Upper lobe of right lung (tissue), 1 donor: ENCODE results near the gene NNMT. TPM values are rescaled to one million over a fixed set of nuclear protein-coding genes. Genes with fewer than 3 reads are reported as not detected.
"Not testable (repeated sequence)": the region's sequence is repeated elsewhere in the genome, so short reads cannot be mapped to it uniquely, and the experiment has no call there.

ENCODE experiments used
- ATAC-seq: fragments of 200-7000 bp; cut with Tn5 transposase; one replicate; pipeline ENCODE4 v1.9.1; 2020; ENCODE audit warnings: mild to moderate bottlenecking, moderate library complexity
- DNase-seq: peaks from one replicate; pipeline ENCODE4 v3.0.0-alpha.2; 2020
- H3K27ac ChIP-seq: fragments of 200-600 bp; one replicate; pipeline ENCODE4 v1.8.0; 2022
- H3K27me3 ChIP-seq: fragments of 200-600 bp; one replicate; pipeline ENCODE4 v1.8.0; 2022; ENCODE audit warnings: mild to moderate bottlenecking
- H3K36me3 ChIP-seq: fragments of 200-600 bp; one replicate; pipeline ENCODE4 v1.8.0; 2022
- H3K4me1 ChIP-seq: fragments of 200-600 bp; one replicate; pipeline ENCODE4 v1.8.0; 2022
- H3K4me3 ChIP-seq: fragments of 200-600 bp; one replicate; pipeline ENCODE4 v1.8.0; 2022; ENCODE audit warnings: mild to moderate bottlenecking
- H3K9me3 ChIP-seq: fragments of 200-600 bp; one replicate; pipeline ENCODE4 v1.8.0; 2022
- CTCF ChIP-seq: fragments of 200-600 bp; IDR thresholded peaks from one replicate; pipeline ENCODE4 v1.8.0; 2022; ENCODE audit warnings: antibody characterized with exemption
- intact Hi-C: fragments of 100-400 bp; cut with DNase I; formaldehyde crosslinking; loops from one replicate; pipeline ENCODE4 v1.11.0; 2022
- total RNA-seq: library from RNA; stranded (reverse); fragmentation: NEBNext Ultra II Directional; extraction: Animal tissue kit (Norgen Biotek cat#: 25700); gene quantifications from one replicate; pipeline ENCODE4 v1.2.1, GENCODE V29; 2021
- donor health status: DM: no; HTN: yes; CAD: no; lungs with severe emphysema.

The NNMT gene
- total RNA-seq, 1 donor from 2014 or later = 349 TPM

DNA sequence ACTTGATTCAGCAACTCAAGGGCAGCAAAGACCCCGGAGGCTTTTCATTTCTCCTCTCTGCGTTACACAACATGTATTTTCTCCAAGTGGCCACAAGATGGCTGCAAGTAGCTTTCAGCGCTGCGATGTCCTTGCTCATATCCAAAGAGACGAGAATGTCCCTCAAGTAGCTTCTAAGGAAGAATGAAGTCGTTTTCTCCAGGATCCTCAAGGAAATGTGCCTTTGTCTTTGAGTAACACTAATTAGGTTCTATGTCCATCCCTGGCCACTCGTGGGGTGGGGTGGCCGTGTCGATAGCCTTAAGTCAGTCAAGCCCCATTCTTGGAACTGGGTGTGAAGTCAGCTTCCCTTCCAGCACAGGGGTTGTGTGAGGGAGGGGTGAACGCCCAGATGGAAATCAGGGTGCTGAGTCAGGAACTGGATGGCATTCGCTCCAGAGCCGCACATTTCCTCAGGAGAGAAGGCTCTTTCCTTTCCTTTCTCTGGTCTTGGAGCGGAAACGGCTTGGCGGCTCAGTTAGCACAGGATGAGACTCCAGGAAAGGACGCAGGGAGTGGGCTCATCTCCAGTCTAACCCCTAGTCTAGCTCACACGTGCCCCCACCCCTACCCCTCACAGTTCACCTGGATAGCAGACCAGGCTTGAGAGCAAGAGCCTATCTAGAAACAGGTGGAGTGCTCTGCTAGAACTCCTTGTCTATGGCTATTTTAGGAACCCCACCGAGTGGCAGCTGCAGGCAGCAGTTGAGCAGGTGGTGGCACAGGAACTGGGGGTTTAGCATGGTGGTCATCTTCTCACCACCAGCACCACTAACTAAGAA lies 44.3 kb downstream of the NNMT start:
- intact Hi-C loops = no loop called here
- Histone ChIP-seq H3K27me3 (no peaks in the 10 kb centered on the region), H3K36me3 (no peaks in the 10 kb centered on the region), H3K9me3 (no peaks in the 10 kb centered on the region), H3K4me3 (peak overlapping the region; percentile 28), H3K4me1 (peaks cover 7% of the 10 kb centered on the region), H3K27ac (peak overlapping the region; percentile 48)
- ATAC-seq = peak; percentile 90
- peak; percentile 63 for DNase-seq
- TF ChIP-seq CTCF = peak; percentile 81

DNA sequence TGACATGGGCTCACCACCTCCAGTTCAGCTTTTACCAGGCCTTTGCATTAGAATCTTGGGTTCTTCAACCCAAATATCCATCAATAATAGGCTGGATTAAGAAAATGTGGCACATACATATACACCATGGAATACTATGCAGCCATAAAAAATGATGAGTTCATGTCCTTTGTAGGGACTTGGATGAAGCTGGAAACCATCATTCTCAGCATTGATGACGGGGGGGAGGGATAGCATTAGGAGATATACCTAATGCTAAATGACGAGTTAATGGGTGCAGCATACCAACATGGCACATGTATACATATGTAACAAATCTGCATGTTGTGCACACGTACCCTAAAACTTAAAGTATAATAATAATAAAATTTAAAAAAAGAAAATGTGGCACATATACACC lies 45.5 kb downstream of the NNMT start:
- H3K4me3 ChIP-seq, H3K27ac ChIP-seq, H3K9me3 ChIP-seq, H3K36me3 ChIP-seq, ATAC-seq, H3K27me3 ChIP-seq, DNase-seq, intact Hi-C loops, H3K4me1 ChIP-seq: not testable (repeated sequence)

DNA sequence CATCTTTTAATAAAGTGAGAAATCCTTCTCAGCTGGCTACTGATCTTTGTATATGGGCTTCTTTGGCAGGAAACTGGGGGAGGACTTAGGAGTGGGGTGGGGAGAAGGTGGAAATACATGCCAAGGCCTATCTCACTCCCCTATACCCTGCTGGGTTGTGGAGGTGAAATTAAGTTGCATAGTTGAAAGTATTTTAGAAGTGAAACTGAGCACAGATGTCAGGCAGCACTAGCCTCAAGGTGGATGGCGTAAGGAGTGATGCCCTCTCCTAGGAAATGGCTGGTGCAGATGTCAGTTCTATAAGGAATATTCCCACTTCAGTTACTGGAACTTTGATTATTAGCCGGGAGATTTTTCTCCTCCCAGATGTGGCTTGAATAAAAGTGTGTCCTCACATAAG lies 46.3 kb downstream of the NNMT start:
- ATAC-seq (no peak), DNase-seq (no peak)
- H3K4me1 ChIP-seq = peaks cover 7% of the 10 kb centered on the region
- intact Hi-C loops = no loop called here
- no peaks in the 10 kb centered on the region for H3K9me3 ChIP-seq
- H3K36me3 ChIP-seq = no peaks in the 10 kb centered on the region
- H3K27me3 ChIP-seq = no peaks in the 10 kb centered on the region
- H3K27ac ChIP-seq = no peak overlapping the region
- H3K4me3 ChIP-seq = no peak overlapping the region
- TF ChIP-seq CTCF = no peak

DNA sequence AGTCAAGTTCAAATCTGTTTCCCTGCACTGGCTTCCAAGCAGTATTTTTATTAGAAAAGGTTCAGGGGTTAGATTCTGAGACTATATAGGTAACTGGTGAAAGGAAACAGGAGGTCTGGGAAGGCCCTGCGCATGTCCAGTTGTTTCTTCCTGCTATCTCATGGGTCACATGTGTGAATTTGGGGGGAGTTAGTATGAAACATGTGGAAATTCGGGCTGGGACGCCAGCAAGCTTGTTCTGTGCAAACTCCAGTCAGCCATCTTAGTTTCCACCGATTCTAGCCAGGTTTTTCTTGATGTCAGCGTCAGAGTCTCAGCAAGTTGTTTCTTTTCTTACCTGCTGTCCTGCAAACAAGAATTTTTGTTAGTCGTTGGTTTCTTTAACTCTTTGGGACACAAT lies 46.8 kb downstream of the NNMT start:
- no peak for ATAC-seq
- no peaks in the 10 kb centered on the region for H3K27me3 ChIP-seq
- intact Hi-C loops = no loop called here

DNA sequence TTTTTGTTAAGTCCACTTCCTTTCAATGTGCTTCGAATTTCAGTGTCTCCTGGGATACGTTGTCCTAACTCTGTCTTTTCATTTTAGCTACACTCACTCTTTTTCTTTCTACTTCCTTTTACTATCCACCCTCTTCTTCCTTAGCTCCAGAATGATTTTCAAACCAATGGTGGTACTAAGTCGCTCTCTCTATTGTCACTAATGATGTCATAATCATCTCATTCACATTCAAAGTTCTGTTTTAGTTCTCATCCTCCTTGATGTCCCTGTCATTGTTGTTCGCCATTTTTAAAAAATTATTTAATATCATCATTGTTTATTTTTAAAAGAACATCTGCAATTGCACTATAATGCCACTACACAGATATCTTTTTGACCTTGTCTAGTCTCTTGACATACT lies 47.3 kb downstream of the NNMT start:
- no peak for TF ChIP-seq CTCF
- Histone ChIP-seq H3K4me3 (no peak overlapping the region), H3K36me3 (no peaks in the 10 kb centered on the region), H3K27ac (no peak overlapping the region), H3K27me3 (no peaks in the 10 kb centered on the region), H3K4me1 (peaks cover 7% of the 10 kb centered on the region), H3K9me3 (no peaks in the 10 kb centered on the region)
- DNase-seq = no peak
- no peak for ATAC-seq
- intact Hi-C loops = no loop called here

More for the DNA sequence above, 46.8 kb downstream of the NNMT start:
- Histone ChIP-seq H3K4me1 (peaks cover 7% of the 10 kb centered on the region), H3K36me3 (no peaks in the 10 kb centered on the region), H3K9me3 (no peaks in the 10 kb centered on the region), H3K27ac (no peak overlapping the region), H3K4me3 (no peak overlapping the region)
- no peak for TF ChIP-seq CTCF
- no peak for DNase-seq

GRCh38 chr11:114344494-114344893 lies 48.3 kb downstream of the NNMT start:
- Histone ChIP-seq H3K27ac (no peak overlapping the region), H3K27me3 (no peaks in the 10 kb centered on the region), H3K4me1 (peaks cover 7% of the 10 kb centered on the region), H3K4me3 (no peak overlapping the region), H3K9me3 (no peaks in the 10 kb centered on the region), H3K36me3 (no peaks in the 10 kb centered on the region)
- TF ChIP-seq CTCF = no peak
- intact Hi-C loops = no loop called here
- DNase-seq (no peak), ATAC-seq (no peak)
